ENCODE results near the gene PCDHB15.
"Not testable (repeated sequence)": the region's sequence is repeated elsewhere in the genome, so short reads cannot be mapped to it uniquely, and the experiment has no call there.

Gene PCDHB15

GRCh38 chr5:141247434-141247833, 2.2 kb downstream of the PCDHB15 start:
- not testable (repeated sequence) for DNase-seq (ENCODE audit: low spot score)

GRCh38 chr5:141250576-141250975, 5.4 kb downstream of the PCDHB15 start:
- no peak for DNase-seq (ENCODE audit: low spot score)

GRCh38 chr5:141258464-141258863, 13.3 kb downstream of the PCDHB15 start:
- DNase-seq (ENCODE audit: low spot score) = no peak

- DNase-seq (ENCODE audit: low spot score) = no peak
These were observed 13.8 kb downstream of the PCDHB15 start for GRCh38 chr5:141258948-141259347.

- no peak for DNase-seq (ENCODE audit: low spot score)
These were observed 15.5 kb downstream of the PCDHB15 start for GRCh38 chr5:141260458-141261237.

- DNase-seq (ENCODE audit: low spot score) = no peak
These were observed 16.0 kb downstream of the PCDHB15 start for GRCh38 chr5:141261238-141261546.

- DNase-seq (ENCODE audit: low spot score) = no peak
These were observed 24.0 kb downstream of the PCDHB15 start for GRCh38 chr5:141269195-141269594.

- no peak for DNase-seq (ENCODE audit: low spot score)
These were observed 27.7 kb downstream of the PCDHB15 start for GRCh38 chr5:141272906-141273305.

GRCh38 chr5:141298376-141298775, 53.2 kb downstream of the PCDHB15 start:
- DNase-seq (ENCODE audit: low spot score) = no peak

Data from hematopoietic multipotent progenitor cell treated with erythropoietin and hydrocortisone succinate and interleukin-3 and kit ligand, for 15 days (in vitro differentiated cells).